ENCODE data around the gene IL4.
"Not testable (repeated sequence)": the region's sequence is repeated elsewhere in the genome, so short reads cannot be mapped to it uniquely, and the experiment has no call there.

The IL4 gene

GRCh38 chr5:132674671-132675506, 1.1 kb downstream of the IL4 start:
- peak; percentile 15 for DNase-seq

DNA sequence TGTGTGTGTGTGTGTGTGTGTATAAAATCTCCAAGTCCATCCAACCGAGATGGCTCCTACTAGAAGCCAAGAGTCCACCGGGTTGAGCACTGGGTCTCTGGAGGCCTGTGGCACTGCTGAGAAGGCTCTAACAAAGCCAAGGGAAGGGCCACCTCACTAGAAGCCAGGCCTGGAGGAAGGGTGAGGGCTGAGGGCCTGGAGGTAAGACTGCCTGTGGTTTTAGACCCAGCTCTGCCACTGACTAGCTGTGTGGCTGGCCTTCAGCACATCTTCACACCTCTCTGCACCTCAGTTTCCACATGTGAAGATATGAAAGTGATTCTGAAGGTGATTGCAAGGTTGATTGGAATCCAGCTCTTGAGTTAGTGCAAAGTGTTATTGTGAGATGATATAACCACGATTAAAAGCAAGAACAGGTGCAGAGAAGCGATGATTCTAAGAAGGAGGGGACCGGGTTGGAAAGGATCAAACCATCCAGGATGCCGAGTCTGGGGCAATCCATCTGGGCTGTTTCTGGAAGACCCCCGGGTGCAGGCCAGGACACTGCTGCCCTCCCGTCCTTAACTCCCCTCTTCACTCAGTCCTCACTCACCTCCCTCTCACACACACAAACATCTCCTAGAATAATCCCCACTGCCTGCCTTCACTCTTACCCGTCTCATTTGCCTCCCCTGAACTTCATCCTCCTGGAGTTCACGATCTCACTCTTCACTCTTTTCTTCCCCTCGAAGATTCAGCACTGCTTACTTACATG, 2.3 kb downstream of the IL4 start:
- DNase-seq, result no peak

GRCh38 chr5:132677191-132677590, 3.4 kb downstream of the IL4 start:
- no peak for DNase-seq

DNA sequence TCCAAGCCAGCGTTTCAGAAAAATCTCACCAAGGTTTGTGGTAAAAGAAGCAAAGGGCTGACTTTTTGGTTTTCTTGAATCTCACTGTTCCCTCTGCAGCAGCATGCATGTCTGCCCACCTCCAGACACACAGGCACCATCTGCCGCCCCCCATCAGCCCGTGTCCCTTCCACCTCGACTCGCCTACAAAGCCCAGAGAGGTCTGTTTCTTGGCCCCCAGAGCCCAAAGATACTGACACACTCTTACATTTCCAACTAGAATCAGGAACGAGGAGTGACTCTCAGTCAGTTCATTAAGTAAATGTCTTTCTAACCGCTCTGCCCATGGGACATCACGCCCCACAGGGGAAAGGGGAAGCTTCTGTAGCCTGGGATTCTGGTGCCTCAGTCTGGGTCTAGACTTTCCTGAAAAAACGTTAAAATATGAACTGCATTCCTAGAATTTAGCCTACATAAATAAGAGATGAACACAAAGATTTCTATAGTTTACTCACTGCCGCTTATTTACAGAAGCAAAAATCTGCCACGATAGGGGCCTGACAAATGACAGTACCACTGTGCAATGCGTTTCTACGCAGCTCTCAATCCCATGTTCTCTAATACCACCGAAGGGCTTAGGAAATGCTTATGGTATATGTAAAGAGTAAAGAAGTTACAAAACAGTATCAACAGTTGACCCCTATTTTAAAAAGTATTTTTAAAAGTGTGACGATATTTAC, 4.1 kb downstream of the IL4 start:
- no peak for DNase-seq

- DNase-seq, result no peak
Observed at GRCh38 chr5:132678735-132679134, 4.9 kb downstream of the IL4 start.

GRCh38 chr5:132679166-132679565, 5.4 kb downstream of the IL4 start:
- DNase-seq, result no peak

GRCh38 chr5:132679717-132680380, 6.1 kb downstream of the IL4 start:
- DNase-seq, result no peak

GRCh38 chr5:132680780-132681475, 7.1 kb downstream of the IL4 start:
- DNase-seq, result no peak

DNA sequence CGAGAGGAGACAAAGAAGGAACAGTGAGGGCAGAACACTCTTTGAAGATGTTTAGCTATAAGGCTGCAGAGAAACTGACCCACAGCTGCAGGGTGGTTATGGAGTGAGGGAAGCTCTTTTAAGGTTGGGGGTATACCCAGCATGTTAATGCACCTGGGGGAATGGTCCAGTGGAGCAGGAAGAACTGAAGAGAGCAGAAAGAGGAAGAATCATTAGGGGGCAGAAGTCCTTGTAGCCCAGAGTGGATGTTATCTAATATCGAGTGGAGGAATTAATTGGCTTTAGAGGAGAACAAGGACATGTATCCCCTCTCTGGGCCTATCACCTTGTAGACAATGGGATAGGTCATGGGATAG, 7.7 kb downstream of the IL4 start:
- DNase-seq, result no peak

GRCh38 chr5:132681983-132682382, 8.2 kb downstream of the IL4 start:
- no peak for DNase-seq

- no peak for DNase-seq
Observed at GRCh38 chr5:132684491-132684890, 10.7 kb downstream of the IL4 start.

GRCh38 chr5:132684922-132685720, 11.3 kb downstream of the IL4 start:
- no peak for DNase-seq

DNA sequence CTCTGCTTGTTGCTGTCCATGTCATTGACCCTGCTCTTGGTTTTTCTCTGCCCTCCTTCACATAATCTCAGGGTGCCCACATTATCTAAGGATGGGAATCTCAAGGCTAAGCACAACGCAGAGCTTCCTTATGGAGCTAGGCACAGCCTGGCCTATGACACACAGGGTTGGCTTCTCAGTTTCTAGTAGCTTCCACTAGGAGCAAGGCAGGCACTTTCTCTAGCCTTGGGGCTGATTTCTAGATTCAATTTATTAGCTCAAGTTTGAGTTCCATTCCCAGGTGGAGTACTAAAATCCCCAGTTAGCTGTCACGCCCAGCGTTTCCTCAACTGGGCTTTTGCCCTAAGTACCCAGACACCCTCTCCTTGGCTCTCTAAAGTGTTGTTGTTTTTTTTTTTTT, 12.4 kb downstream of the IL4 start:
- no peak for DNase-seq

DNA sequence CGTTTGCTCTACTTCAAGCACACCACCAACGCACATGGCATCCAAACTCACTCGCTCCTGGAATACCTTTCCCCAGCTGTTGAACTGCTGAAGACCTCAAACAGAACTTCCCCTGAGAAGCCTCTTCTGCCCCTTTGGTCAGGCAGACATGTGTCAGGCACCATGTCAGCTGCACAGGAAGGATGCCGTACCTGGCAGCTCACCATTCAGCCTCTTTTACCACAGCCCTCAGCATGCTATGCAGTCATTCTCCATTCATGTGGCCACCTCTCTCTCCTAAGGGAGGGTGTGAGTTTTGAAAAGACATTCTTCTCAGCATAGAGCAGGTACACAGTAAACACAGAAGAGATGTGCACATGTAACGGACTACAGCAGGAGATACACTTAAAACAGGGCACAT, 14.2 kb downstream of the IL4 start:
- DNase-seq, result no peak

DNA sequence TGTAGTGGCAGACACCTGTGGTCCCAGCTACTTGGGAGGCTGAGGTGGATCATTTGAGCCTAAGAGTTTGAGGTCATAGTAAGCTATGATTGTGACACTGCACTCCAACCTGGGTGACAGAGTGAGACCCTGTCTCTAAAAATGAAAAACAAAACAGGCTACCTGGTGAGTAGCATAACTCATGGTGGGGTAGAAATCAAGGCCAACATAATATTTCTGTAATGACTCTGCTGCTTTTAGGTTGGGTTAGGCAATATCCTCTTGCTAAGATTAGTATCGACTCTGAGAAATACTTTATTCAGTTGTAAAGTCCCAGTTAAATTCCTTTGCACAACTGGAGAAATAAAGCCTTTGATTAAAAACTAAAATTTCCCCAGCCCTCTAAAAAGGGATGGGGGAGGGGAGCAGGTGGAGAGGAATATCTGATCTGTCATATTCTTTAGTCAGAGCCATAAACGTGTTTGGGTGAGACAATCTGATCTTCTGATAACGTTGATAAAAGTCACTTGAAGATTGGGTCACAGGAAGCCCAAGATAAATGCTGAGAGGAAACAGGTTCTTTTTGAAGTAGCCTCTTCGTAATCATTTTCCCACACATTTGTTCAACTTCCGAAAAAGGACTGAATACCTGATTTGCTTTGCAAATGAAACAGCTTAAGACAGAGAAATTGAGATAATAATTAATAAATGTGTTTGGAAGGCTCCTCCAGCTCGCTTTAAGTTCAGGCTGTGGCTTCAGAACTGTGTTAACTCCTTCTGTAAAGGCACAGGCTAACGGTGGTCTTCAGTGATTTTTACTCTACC, 14.9 kb downstream of the IL4 start:
- no peak for DNase-seq

DNA sequence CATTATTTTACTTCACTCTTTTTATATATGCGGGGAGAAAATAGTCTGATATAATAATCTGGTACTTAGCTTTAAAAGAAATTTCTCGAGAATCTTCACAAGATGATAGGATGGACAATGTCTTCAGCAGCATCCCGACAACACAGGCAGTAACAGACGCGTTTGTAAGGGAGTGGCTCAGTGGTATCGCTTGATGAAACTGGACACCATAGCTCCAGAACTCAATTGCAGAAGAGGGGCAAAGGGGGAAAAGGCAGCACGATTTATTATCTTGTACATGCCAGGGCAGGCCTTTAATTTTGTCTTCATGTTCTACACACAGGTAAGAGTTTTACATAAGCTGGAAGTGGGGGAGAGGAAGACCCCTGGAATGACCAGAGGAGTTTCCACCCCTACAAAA, 15.7 kb downstream of the IL4 start:
- DNase-seq, result no peak

DNA sequence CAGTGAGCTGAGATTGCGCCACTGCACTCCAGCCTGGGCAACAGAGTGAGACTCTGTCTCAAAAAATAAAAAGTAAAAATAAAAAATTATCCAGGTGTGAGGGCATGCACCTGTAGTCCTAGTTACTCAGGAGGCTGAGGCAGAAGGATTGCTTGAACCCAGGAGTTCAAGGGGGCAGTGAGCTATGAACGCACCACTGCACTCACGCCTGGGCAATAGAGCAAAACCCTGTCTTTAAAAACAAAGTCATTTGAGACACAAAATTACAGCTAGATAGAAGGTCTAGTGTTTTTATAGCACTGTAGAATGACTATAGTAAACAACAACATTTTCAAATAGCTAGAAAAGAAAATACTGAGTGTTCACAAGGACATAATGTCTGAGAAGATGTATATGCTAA, 16.4 kb downstream of the IL4 start:
- no peak for DNase-seq

DNA sequence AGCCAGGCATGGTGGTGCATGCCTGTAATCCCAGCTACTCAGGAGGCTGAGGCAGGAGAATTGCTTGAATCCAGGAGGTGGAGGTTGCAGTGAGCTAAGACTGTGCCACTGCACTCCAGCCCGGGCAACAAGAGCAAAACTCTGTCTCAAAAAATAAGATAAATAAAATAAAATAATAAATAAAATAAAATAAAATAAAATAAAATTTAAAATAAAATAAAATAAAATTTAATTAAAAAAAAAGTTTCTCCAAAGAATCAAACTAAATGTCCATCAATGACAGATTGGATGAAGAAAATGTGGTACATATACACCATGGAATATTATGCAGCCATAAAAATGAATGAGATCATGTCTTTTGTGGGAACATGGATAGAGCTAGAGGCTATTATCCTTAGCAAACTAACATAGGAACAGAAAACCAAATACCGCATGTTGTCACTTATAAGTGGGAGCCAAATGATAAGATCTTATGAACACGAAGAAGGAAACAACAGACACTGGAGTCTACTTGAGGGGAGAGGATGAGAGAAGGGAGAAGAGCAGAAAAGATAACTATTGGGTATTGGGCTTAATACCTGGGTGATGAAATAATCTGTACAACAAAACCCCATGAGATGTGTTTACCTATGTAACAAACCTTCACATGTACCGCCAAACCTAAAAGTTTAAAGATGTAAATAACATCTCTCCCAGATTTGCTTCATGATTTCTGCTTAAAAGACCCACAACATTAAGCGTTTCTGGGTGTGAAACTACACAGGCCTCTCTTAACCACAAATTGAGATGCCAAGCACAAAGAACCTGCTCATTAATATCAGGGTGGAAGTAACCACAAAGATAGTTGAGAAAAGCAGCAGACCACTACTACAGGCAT, 18.2 kb downstream of the IL4 start:
- not testable (repeated sequence) for DNase-seq

GRCh38 chr5:132692632-132692967, 18.8 kb downstream of the IL4 start:
- DNase-seq, result no peak

DNA sequence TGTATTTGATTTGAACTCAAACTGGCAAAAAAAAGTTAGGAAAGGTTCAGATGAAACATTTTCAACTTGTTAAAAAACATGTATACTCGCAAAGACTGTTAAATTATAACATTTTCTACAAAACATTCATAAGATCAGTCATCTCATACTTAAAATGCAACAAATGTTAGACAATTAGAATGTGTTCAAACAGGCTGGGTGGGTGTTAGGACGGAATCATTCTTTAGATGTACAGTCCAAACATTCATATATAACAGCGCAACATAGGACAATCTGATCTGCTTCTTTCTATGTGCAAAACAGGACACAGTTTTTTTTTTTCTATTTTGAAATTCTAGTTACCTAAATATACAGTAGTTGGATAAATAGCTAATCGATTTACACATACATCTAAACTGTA, 22.2 kb downstream of the IL4 start:
- DNase-seq, result no peak
